GM12801 (cell line): Measurements from ENCODE around the gene SEC23B.

Source experiments
- TF ChIP-seq, protein P1 (sequence below): IDR thresholded peaks from one replicate; pipeline ENCODE4 v1.5.1; 2011; ENCODE audit warnings: control low read depth; ENCODE audit not compliant: insufficient read length; ENCODE audit errors: extremely low read depth

The SEC23B gene

GRCh38 chr20:18545566-18545965 lies 37.8 kb downstream of the SEC23B start:
- TF ChIP-seq, protein P1, sequence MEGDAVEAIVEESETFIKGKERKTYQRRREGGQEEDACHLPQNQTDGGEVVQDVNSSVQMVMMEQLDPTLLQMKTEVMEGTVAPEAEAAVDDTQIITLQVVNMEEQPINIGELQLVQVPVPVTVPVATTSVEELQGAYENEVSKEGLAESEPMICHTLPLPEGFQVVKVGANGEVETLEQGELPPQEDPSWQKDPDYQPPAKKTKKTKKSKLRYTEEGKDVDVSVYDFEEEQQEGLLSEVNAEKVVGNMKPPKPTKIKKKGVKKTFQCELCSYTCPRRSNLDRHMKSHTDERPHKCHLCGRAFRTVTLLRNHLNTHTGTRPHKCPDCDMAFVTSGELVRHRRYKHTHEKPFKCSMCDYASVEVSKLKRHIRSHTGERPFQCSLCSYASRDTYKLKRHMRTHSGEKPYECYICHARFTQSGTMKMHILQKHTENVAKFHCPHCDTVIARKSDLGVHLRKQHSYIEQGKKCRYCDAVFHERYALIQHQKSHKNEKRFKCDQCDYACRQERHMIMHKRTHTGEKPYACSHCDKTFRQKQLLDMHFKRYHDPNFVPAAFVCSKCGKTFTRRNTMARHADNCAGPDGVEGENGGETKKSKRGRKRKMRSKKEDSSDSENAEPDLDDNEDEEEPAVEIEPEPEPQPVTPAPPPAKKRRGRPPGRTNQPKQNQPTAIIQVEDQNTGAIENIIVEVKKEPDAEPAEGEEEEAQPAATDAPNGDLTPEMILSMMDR = no peak

GRCh38 chr20:18548465-18548864 lies 40.7 kb downstream of the SEC23B start:
- TF ChIP-seq, protein P1 = no peak

DNA sequence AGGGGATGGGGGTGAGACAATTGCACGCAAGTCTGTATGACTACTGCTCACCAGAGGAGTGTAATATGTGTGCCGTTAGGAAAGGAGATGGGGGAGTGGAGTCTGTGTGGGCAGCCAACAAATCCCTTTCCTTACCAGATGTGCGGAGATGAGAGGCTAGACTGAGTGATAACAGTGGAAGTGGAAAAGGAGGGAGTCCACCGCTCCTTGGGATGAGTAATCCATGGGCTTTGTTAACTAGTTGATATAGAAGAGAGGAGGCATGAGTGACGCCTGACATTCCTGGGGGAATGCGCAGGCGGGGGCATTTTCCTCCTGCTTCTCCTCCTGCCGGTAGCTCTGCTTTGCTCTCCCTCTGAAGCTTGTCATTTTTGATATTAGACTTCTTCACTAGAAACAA lies 46.0 kb downstream of the SEC23B start:
- TF ChIP-seq, protein P1 = no peak

GRCh38 chr20:18566892-18567738 lies 59.4 kb downstream of the SEC23B start, which contains the start of gene SMIM26:
Gene SMIM26 (plus strand): TSS chr20:18567432. CDS start chr20:18567479, 47 bp downstream.
- TF ChIP-seq, protein P1 = no peak

DNA sequence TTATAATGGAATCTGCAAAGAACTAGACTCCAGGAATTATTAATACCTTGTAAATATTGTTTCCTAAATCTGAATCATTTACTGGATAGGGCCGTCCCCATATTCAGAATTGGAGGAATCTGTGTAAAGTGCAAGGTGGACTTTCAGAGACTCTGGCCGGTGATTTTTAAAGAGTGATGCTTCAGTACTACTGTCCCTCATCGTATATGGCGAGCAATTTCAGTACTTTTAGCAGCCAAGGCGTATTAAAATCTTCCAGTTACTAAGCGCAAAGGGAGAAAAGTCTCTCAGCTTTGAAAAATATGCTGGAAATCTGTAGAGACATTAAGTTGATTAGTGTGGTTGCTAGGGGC lies 60.0 kb downstream of the SEC23B start:
- TF ChIP-seq, protein P1 = no peak

- TF ChIP-seq, protein P1 = no peak
These were observed 63.3 kb downstream of the SEC23B start for GRCh38 chr20:18571009-18571408.

GRCh38 chr20:18571578-18571977 lies 63.8 kb downstream of the SEC23B start:
- TF ChIP-seq, protein P1 = no peak
